Esophagus muscularis mucosa (tissue), 3 donors: ENCODE results near the gene CLSTN1.

Experiments
- POLR2A ChIP-seq: fragments of 450-650 bp; IDR thresholded peaks from one replicate; pipeline ENCODE4 v1.6.1; 2017; ENCODE audit warnings: antibody characterized with exemption, moderate library complexity, mild to moderate bottlenecking, low read depth
- TF ChIP-seq, protein P1 (sequence below), 3 experiments: fragments of 200-600 bp in 2 of 3; fragments of 450-650 bp in 1 of 3; sonication (generic) in 2 of 3; IDR thresholded peaks; one replicate each; pipeline ENCODE4 v1.5.1; 2017 to 2019; ENCODE audit warnings: antibody characterized with exemption in 3 of 3, mild to moderate bottlenecking in 2 of 3, moderate library complexity in 1 of 3

GRCh38 chr1:9838946-9839345 lies 15.2 kb upstream of the CLSTN1 start:
- TF ChIP-seq, protein P1, sequence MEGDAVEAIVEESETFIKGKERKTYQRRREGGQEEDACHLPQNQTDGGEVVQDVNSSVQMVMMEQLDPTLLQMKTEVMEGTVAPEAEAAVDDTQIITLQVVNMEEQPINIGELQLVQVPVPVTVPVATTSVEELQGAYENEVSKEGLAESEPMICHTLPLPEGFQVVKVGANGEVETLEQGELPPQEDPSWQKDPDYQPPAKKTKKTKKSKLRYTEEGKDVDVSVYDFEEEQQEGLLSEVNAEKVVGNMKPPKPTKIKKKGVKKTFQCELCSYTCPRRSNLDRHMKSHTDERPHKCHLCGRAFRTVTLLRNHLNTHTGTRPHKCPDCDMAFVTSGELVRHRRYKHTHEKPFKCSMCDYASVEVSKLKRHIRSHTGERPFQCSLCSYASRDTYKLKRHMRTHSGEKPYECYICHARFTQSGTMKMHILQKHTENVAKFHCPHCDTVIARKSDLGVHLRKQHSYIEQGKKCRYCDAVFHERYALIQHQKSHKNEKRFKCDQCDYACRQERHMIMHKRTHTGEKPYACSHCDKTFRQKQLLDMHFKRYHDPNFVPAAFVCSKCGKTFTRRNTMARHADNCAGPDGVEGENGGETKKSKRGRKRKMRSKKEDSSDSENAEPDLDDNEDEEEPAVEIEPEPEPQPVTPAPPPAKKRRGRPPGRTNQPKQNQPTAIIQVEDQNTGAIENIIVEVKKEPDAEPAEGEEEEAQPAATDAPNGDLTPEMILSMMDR (IDR thresholded peaks at IDR 0.05): no peak
- no peak for TF ChIP-seq POLR2A
